8988T (cell line): ENCODE measurements around the gene NOXO1.
A peak's percentile ranks its signal among the peaks of the same experiment; 100 is the strongest.

Source experiments
- DNase-seq: peaks from one replicate; pipeline ENCODE4 v3.0.0; 2011

NOXO1 gene

DNA sequence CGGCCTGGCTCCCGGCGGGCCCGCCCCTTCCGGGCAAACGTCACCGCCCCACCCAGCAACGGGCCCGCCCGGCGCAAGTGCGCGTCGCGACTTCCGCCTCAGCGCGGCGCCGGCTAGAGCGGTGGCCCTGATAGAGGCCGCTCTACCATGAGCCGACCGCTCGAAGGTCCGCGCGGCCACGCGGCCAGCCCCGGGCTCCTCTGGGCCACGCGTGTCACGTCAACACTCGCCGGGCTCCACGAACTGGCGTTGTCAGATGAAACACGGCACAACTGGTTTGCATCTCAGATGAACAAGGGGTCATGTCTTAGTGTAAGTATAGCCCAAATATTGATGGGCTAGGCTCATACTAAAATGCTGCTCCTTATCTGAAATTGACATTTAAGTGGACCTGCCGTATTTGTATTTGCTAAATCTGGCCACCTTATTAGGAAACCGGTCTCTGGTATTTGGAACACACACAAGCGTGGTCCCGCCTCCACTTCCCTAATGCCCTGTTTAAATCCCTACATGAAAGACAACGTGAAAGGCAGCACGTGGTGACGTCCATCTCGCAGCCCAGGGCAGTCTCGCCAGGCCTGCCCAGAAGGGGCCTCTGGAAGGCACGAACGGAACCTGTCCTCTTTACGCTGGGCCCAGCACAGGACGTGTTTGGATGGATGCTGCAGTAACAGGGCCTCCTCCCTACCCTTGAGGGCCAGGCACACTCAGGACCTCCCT is 28.7 kb upstream of the NOXO1 start, which contains the start of gene ZNF598:
Gene ZNF598 (minus strand): TSS at position 31 of the 720 bp plus-strand sequence.
- DNase-seq = peak; percentile 90

DNA sequence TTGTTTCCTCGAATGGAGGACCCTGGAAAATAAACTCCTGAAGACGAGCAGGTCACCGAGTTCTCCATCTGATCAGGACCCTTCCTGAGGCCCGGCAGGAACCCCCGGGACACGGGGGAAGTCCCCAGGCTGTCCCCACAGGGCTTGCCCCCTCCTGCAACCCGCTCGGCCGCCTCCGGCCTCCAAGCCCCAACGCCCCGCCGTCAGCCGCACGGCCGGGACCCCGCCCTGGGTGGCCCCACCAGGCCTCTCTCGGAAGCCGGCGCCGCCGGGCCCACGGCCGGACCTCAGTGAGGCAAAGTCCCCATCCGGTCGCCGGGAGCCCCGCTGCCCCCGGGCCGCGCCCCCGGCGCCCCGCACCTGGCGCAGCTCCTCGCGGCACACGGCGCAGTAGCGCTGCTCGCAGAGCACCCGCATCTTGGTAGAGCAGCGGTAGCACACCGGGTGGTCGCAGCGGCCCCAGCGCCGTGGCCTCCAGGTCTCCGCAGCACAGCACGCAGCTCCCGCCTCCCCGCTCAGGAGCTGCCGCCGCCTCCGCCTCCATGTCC is 28.0 kb upstream of the NOXO1 start:
- no peak for DNase-seq

DNA sequence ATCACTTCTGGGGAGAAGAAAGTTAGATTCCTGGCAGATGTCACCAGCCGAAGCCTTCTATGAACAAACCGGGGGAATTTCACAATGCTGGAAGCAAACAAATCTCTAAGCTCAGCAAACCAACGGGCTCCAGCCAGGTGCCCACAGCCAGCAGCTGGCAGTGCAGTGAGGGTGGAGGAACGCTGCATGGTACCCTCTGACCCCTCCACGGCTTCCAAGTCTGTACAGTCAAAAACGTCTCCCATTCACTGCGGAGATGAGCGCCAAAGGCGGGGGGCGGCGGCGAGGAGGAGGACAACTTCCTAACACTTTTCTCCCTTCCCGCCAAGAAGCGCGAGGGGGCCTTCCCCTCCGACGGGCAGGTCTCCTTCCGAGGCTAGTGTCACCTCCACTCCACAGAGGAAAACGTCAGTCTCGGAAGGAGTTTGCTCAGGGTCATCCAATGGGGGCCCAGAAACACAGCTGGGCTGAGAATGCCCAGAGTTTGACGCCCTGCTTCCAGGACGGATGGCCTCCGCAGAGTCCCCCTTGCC is 27.4 kb upstream of the NOXO1 start:
- DNase-seq = no peak

GRCh38 chr16:2008009-2008526 is 26.8 kb upstream of the NOXO1 start:
- no peak for DNase-seq

GRCh38 chr16:2007081-2007836 is 26.0 kb upstream of the NOXO1 start:
- DNase-seq = no peak

DNA sequence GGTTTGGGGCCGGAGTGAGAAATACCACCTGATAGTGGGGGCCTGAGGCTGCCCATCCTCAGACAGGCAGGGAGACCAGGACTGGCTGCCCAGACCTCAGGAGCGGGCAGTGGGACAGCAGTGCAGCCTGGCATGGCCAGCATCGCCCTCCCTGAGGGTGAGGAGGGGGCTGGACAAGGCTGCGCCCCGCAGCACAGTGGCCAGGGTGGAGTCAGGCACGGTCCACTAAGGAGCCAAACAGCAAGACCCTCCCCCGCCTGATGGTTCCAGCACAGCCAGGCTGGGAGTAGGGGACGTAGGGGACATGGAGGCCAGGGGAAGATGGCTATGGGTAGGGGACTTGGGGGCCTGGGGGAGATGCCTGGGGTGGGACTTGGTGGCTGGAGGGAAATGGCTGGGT is 25.0 kb upstream of the NOXO1 start:
- no peak for DNase-seq

- DNase-seq = no peak
Measured at GRCh38 chr16:2005646-2006045, 24.4 kb upstream of the NOXO1 start.

GRCh38 chr16:2004795-2005517 is 23.7 kb upstream of the NOXO1 start:
- no peak for DNase-seq

GRCh38 chr16:2003827-2004641 is 22.8 kb upstream of the NOXO1 start:
- DNase-seq = peak; percentile 94

- DNase-seq = no peak
Measured at GRCh38 chr16:2003231-2003826, 22.1 kb upstream of the NOXO1 start.

- no peak for DNase-seq
Measured at GRCh38 chr16:2002406-2003230, 21.3 kb upstream of the NOXO1 start.

- no peak for DNase-seq
Measured at GRCh38 chr16:2001456-2002355, 20.4 kb upstream of the NOXO1 start.

DNA sequence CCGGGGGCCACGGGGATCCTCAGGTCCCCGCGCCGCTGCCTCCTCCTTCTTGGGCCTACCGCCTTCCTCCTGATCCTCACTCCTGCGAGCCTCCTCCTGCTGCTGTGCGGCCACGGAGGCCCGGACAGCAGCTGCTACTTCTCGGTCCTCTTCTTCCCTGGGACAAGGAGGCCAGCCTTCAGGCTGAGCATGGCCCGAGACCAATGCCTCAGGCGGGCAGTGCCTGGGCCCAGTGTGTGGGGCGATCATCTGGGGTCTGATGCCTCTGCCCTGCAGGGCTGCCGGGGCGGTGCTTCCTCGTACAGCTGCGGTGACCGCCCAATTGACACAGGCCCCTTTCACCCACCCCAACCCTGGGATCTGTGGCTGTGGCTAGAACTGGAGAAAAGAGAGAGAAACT is 19.8 kb upstream of the NOXO1 start:
- no peak for DNase-seq

DNA sequence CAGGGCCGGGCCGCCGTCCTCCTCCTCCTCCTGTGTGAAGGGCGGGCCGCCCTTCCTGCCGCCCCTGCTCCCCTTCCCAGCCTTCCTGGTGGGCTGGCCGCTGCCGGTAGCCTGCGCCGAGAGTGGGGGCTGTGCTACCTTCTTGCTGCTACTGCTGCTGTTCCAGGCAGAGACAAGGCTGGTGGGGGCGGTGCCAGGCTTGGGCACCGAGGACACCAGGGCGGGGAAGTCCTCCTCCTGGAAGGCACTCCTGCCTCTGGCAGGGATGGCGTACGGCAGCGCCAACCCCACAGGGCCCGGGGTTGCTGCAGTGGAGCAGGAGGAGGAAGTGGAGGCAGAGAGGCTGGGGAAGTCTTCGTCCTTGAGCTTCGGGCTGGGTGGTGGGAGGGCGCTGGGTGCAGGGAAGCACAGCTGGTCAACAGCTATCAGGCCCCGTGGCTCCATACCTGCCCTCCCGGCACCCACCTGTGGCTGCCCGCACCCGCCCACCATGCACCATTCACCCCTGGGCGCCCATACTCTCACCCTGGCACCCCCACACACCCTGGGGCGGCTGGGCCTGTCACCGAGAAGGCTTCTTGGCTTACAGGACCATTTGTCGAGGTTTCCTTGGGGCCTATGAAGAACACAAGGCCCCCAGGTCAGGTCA is 18.7 kb upstream of the NOXO1 start:
- DNase-seq = no peak

DNA sequence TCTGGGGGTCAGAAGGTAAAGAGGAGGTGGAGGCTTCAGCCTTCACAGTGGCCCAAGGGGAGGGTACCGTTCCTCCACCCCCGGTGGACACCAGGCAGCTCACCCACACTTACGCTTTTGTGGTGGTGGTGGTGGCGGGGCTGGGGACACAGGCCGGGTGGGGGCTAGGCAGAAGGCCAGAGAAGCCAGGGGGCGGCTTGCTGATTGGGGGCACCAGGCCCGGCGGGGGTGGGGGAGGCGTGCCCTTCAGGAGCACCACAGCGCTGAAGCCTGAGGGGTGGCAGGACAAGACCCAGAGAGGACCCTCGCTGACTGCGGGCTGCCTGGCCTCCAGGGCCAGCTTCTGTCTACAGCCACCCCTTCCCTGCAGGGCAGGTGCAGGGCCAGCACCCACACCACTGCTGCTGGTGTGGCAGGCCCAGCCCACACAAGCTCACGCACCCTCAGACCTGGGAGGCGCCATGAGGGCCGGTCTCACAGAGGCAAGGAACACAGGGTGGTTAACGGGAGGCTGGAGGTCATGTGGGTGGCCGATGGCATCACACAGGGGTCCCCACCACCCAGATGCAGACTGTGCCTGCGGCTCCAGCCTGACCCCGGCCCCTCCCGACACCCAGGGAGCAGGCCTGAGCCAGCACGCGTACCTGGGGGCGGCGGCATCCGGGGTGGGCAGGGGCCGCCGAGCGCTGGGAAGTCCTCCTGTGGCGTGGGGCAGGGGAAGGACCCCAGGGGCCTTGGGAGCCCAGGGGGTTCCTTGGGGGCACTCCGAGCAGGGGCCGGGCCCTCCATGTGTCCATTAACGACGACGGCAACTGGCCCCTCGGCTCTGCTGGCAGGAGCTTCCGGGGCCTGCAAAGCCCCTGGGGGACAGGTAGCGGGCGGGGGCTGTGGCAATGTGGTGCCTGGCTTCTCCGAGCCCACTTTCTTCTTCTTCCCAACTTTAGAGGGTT is 17.9 kb upstream of the NOXO1 start:
- no peak for DNase-seq

DNA sequence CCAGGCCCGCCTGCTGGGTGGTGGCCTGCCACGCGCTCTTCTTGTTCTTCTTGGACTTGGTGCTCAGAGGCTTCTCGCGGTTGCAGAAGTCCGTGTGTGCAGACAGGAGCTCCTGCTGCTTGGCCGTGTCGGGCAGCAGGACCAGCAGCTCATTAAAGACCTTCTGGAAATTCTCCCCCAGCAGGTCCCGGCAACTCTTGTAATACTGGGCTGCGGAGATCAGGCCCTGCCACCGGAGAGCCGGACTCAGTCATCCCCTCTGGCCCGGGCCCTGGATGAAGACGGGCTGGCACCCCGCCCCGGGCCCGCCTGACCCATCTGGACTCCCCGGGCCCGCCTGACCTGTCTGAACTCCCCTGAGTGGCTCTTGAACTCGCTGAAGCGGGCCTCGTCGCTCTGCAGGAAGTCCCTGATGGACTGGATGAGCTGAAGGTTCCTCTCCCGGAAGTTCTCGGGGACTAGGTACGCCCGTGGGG is 17.1 kb upstream of the NOXO1 start:
- DNase-seq = no peak

- DNase-seq = no peak
Measured at GRCh38 chr16:1997494-1998359, 16.5 kb upstream of the NOXO1 start.
